ENCODE measurements around the gene RELCH. TPM values are rescaled to one million over a fixed set of nuclear protein-coding genes. Genes with fewer than 3 reads are reported as not detected.

The RELCH gene
- total RNA-seq, 1 donor from 2014 or later: 21.6 TPM

DNA sequence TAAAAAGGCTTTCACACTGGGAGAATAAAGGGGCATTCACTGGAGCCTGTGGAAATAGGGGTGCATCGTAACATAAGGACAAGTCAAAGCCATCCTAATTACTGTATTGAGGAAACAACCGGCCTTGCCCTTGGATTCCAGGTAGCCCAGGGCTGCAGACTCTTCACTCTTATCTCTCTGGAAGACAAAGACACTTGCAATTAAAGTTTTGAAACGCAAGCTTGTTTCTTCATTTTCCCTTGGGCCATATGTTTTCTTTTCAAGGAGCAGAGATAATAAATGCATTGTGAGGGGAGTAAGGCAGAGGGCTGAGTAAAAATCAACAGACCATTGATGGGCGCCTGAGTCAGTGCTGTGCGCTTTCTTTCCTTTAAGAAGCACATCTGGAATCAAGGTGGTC lies 149.6 kb downstream of the RELCH start:
- no peak for DNase-seq (ENCODE audit: low read depth)

DNA sequence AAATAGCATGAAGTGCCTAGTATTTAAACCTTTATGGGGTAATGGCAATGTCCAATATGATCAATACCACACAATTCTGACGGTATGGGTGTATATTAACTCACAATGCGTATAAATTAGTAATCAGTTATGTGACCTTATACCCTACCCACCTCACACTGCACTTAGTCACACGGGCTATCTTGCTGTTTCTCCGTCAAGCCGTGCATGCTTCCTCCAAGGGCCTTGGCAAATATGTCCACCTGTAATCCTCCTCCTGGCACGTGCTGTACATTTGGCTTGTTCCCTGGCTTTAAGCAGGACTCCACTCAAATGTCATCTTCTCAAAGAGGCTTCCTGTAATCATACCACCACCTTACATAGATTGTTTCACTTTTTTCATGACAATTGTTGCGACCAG lies 150.3 kb downstream of the RELCH start:
- DNase-seq (ENCODE audit: low read depth): no peak

DNA sequence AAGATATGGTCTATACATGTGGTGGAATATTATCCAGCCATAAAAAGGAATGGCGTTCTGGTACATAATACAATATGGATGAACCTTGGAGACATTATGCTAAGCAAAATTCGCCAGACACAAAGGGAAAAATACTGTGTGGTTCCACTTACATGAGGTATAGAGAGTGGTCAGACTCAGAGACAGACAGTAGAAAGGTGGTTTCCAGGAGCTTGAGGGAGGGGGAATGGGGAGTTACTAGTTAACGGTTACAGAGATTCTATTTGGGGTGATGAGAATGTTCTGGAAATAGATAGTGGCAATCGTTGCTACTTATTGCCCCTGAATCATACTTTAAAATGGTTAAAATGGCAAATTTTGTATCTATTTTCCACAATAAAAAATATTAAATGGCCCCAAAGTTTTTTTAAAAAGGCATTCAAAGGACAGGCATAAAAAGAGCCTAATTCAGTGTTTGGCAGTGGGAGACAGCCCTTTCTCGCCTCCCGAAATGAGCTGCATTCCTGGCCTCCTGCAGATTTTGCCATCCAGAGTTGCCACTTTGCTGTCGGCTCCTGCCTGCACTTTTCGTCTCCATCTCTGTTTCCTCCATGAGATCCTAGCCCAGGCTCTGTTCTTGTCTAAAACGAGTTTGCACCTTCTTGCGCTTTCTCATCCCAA lies 151.5 kb downstream of the RELCH start:
- no peak for DNase-seq (ENCODE audit: low read depth)

DNA sequence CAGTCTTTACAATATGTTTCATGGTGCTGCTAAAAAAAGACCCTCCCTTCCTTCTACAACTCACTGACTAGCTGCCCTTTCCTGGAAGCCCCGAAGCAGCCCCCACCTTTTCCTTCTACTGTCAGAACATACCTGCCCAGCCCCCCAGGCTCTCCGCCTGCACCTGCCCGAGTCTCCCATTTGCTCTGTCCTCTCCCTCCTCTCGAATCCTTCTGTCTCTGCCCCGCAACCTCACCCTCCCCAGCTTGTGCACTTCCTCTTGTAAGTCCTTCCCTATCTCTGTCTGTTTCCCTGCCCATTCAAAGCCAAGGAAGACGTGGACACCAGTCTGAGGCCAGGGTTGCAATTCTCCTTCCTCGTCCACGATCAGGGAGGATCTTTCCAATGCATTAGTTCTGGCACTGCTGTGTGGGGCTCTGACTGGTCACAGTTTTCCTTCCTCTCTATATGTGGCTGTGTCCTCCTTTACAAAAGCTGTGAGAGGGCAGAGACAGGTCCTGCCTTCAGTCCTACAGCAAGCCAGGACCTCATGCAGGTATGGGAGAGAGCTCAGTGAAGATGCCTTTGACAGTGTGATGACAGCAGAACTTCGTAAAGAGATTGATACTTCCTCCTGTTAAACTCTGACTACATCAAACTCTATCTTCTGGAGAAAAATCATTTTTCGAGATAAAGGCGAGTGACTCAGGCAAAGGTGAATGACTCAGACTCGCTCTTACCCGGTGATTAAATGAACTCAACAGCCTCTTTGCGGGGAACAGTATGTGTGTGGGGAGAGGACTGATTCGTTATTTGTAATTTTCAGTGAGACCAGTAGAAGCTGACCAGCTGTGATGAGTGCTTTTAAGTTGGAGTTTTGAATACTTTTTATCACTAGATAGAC lies 152.3 kb downstream of the RELCH start:
- no peak for DNase-seq (ENCODE audit: low read depth)

DNA sequence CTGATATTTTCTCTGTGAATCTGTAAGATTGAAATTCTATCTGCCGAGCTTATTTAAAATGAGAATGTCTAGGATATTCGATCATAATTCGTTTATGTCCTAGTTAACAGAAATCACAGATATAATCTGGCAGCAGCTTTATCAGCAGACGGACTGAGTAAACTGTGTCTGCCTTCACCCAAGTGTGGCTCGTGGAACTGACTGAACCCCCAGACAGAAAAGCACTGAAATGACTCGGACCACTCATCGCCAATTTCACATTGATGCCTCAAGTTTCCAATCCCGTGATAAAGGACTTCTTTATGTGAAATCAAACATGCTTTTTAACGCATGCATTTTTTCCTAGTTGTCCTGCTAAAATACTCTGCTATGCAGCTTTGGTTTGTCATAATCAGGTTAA lies 153.9 kb downstream of the RELCH start:
- DNase-seq (ENCODE audit: low read depth): no peak

DNA sequence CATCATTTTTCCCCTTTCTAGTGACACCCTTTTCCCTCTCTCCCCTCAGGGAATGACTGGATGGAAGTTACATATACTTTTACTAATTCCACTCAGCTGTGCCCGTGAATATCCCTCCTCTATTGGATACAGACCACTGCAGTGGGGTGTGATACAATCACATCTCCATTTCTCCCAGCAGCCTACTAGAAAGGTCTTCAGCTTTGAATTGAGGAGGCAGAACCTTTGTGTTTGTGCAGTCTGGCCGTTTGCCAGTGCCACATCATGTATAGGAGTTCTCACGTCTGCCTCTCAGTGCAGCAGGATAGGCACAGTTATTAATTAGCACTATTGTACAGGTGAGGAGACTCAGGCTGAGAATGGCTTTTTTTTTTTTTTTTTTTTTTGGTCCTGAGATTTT lies 154.4 kb downstream of the RELCH start:
- no peak for DNase-seq (ENCODE audit: low read depth)

DNA sequence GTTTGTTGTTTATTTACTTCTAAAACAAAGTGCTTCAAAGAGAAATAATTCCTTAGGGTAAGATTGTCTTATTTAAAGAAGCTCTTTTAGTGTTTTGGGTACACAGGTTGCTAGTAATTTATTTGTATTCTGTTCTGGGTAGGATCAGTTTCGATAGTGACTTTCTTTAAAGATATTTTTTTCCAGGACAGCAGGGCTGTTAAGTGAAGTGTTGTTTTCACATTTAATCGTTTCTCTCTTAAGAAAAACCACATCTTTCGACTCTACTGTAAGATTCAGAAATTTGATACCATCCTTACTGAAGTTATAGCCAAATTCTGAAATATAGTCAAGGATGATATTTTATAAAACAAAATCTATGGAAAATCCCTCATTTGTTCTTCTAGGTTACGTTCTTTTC lies 155.8 kb downstream of the RELCH start:
- DNase-seq (ENCODE audit: low read depth): no peak

DNA sequence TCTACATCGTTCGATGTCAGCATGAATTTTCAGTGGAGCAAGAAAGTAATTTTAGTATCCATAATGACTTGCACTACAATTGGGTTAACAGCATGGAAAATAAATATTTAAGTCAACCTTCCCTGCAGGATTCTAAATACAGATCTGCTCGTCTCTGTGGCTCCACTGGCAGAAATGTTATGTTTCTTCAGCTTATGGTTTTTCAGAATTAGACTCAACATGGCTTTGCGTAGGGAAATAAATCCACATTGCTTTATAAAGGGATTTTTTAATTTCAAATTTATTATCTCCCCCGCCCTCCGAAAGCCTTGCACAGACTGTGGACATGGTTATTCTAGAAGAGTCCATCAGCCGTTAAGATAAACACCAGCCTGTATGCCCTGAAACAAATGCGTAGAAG lies 156.3 kb downstream of the RELCH start:
- DNase-seq (ENCODE audit: low read depth): no peak

DNA sequence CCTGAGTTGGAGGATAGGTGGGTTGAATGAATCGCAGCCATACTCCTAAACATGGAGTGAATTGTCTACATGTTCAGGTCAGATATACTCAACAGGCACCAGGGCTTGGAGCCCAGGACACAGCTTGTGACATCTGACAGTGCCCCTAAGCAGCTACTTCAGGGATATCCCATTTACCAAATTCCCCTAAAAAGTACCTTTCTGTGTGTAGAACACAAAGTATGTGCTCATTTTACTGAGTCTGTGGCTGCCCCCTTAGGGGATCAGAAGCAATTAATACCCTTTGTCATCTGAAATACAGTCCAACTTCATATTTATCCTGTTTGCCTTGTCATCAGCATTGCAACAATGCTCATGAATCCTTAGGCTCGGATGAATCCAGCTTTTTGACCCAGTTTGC lies 158.9 kb downstream of the RELCH start:
- no peak for DNase-seq (ENCODE audit: low read depth)

DNA sequence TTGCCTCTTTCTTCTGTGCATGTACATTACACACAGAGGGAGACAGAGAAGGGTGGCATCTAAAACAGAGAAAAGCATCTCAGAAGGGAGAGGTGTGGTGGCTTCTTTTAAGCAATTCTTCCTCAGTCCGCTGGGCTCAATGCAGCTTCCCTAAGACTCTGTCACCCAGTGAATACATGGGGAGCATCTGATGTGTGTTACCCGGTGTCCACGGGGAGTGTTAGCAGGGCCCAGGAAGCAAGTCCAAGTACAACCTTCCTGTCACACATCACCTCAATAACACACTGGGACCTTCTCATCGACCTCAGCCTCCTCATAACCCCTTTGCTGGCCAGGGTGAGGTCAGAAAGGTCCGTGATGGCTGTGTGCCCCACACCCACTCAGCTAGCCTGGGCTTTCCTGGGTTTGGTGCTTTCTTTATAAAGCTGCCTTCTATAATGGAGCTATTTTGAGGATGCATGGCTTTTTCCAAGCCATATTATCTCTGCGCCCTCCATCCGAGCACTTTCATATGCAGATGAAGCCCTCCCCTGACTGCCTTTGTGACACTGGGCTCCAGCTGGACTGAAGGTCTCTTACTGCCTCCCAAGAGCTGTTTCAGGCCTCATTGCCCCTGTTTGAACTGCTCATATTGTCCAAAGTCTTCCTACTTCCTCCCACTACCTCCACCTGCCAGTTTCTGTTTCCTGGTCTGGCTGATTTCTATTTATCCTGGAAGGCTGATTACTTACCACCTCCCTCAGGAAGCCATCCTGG lies 159.5 kb downstream of the RELCH start:
- no peak for DNase-seq (ENCODE audit: low read depth)

DNA sequence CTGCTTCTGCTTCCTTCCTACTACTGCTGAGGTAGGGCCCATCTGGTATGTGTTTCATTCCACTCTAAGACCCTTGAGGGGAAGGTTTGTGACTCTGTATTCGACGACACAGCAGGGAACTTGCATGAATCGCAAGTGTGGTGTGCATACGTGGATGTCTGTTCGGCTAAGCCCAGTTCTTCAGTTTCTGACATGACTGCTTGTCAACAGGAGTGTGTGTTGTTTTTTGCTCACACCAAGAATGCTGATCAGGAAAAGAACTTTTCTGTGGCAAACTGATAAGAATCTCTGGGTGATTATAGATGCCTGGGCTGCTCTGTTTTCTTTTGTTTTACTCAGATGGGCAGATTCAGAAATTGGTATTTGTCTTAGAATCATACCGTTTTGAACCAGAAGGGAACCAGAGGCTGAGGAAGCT lies 160.0 kb downstream of the RELCH start:
- DNase-seq (ENCODE audit: low read depth): no peak

DNA sequence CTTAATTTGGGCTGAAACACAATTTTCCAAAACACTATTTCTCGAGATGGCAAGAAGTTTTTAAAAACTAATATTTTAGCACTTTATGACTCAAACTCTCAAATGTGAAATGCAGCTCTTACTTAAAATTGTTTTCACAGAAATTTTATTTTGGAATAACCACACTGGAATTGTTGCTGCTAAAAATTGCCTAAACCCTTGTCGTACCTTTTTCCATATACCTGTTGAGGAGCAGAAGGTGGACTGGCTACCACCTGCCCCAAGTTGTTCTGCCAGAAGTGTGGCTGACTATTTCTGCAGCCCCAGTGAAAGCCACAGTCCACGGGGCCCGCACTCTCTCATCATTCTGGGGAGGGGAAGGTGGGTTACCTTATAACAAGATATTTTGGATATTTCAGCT lies 161.4 kb downstream of the RELCH start:
- DNase-seq (ENCODE audit: low read depth): no peak

DNA sequence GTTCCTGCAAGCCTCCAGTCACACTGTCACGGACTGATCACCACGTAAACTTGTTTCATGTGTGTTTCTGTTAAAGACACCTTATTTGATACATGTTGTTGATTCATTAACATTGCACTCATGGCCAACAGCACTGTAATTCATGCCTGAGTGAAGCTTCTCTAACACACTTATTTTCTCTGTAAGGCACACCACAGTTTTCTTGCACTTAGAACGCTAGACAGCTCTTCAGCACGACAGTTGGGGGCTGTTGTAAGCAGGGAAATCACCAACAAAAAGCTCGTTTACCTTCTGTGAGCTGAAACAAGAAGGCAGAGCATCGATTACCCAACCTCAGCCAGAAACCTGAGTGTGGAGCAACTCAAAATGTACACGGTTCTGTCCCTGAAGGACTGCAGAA lies 166.1 kb downstream of the RELCH start:
- no peak for DNase-seq (ENCODE audit: low read depth)

DNA sequence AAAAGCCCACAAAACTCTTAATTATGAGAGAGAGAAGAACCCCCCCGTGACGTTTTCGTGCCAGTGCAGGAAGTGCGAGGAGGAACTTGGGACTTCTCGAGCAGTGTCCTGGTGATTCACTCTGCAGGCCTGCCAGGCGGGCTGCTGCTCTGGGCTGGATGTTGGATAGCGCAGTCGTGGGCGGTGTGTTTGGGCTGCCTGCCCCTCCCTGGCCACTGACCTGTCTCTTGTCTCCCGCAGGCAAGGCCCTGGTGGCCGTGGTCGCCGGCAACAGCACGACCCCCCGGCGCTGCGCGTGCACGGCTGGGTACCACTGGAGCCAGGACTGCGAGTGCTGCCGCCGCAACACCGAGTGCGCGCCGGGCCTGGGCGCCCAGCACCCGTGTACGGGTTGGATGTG lies 167.1 kb downstream of the RELCH start:
- no peak for DNase-seq (ENCODE audit: low read depth)

DNA sequence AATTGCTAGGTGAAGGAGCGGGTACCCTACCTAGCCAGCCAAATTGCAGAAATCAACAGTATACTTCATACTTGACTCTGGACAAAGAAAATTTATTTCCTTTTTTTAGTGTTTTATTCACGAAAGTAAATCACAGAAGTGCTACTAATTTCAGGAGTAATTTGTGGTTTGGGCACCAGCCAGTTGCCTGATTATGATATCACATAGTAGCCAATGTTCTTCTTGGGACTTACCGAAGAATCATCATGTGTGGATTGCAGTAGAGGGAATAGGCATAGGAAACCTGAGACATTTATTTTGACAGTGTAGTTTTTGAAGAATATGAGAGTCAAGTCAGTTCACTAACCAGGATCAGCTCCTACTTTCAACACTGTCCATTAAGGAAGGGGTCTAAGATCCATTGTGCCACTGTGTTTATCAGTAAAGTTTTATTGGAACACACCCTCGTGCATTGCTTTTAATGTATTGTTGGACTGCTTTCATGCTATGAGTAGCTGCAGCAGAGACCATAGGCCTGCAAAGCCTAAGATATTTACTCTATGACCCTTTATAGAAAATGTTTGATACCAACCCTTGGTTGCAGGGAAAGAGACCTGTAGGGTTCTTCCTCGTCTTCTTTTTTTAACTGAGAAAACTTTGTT lies 170.1 kb downstream of the RELCH start:
- no peak for DNase-seq (ENCODE audit: low read depth)

Other genes with a start within 250 kb of the RELCH start
- gene PIGN, start 199 bp upstream of the RELCH start, total RNA-seq: 26.3 and 29.3 TPM in 2 replicates
- not detected in 2 replicates for gene TNFRSF11A, start 138.1 kb downstream of the RELCH start, total RNA-seq

Measured in myocyte (in vitro differentiated cells).